GM18526 (cell line): ENCODE measurements around the gene ACAP3.

Experiments used
- POLR2A ChIP-seq: IDR thresholded peaks from 3 replicates; pipeline ENCODE4 v1.6.1; 2011; ENCODE audit not compliant: insufficient read length; ENCODE audit errors: extremely low read depth

The ACAP3 gene

DNA sequence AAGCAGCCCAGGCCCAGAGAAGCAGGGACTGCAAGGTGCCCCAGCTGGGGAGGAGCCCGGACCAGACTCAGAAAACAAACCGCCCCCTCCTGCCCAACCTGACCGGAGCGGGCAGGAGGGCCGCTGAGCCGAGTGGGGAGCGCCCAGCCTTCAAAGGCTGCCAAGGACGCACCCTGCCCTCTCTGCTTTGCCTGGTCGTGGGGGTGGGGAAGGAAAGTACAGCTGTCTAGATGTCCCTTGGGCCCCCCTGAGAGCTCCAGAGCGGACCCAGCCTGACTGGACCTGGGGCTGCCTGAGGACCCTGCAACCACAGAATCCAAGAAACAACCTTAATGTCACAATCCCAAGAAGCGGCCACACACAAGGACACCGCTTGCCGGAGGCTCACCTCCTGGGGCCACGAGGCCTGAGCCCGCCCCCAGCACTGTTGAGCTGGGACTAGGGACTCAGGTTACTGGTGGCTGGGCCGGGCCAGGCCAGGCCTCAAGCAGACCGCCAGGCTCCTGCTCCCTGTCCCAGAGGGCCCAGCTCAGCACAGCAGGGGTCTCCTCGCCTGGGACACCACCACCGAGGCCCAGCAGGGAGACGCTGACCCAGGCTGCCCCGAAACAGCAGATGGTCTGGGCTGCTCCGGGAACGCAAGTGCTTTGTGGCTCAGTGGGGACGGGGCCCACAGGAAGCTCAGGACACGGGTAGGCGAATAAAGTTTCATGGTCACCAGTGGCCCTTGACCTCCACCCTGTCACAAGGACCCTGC, 40.1 kb upstream of the ACAP3 start:
- no peak for TF ChIP-seq POLR2A

DNA sequence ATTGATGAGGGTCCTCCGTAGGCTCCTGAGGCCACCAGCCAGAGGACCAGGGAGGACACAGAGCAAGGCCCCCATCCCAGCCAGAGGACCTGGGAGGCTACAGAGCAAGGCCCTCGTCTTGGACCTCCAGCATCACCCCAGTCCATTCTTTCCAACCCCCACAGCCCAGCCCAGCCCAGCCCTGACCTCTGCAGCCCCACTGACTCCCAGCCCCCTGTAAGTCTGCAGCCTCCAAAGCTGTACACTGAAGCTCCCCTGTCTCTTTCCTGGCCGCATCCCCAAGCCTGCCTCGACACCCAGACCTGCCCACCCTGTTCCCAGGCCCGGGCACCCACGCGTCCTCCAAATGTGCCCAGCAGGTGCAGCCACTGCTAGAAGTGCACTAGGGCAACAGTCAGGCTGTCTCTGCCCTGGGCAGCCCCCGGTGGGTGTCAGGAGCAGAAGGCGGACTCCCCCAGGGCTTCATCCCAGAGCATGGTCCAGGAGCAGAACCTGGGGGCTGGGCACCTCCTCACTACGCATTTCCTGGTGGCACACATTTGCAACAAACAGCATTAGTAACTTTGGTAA, 39.4 kb upstream of the ACAP3 start:
- TF ChIP-seq POLR2A, result no peak

DNA sequence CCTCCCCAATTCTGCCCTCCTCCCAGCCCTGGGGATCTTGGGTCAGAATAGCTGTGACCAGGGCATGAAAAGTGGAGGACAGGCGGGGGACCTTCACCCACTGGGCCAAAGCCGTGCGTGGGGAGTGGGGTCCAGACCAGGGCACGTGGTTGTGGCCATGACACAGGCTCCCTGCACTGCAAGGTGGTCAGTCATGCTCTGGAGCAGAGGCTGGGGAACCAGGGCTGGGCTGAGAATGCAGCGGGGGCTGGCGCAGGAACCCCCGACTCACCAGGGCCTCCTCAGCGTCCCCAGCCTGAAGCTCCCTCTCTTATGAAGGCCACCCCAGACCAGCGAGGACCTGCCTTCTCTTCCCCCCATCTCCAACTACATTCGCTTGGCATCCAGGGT, 38.8 kb upstream of the ACAP3 start:
- TF ChIP-seq POLR2A, result no peak

DNA sequence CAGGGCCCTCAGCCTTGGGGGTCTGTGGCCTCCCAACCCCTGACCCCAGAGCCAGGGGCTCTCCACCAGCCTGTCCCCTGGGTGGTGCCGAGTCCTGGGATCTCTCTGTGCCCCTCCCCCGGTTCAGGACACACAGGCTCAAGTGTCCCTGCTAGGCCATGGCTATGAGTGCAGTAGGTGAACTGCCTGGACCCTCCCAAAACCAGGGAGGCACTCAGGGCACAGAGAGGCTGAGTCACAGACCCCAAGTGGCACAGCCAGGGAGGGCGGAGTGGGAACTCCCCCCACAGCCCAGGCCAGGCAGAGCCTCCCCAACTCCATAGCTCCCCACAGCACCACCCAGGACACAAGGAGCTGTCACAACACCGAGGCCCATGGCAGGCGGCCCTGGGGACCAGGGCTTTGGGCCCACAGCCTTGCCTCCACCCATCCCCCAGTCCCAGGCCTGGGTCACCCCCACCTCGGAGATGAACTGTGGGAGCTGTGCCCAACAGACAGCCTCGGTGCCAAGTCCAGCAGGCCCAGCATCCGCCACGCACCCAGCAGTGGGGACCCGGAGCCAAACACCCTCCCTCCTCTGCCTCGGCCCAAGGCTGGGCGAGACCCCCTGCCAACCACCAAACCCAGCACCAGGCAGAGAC, 38.2 kb upstream of the ACAP3 start:
- no peak for TF ChIP-seq POLR2A

DNA sequence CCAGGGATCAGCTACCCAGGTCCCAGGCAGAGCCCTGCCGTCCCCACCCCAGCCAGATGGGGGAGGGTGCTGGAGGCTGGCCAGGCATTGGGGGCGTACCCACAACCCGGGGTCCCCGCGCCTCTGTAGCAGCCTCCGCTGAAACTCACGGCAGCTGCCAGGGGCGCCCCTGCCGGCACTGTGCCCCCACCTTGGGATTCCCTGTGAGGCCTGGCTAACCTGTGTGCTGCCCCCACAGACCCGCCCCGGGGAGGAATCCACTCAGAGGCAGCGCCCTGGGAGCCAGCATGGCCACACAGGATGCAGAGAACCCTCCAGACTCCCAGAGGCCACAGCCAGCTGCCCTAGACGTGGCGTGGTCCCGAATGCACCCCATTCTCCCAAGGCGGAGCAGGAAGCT, 37.7 kb upstream of the ACAP3 start:
- TF ChIP-seq POLR2A, result no peak

DNA sequence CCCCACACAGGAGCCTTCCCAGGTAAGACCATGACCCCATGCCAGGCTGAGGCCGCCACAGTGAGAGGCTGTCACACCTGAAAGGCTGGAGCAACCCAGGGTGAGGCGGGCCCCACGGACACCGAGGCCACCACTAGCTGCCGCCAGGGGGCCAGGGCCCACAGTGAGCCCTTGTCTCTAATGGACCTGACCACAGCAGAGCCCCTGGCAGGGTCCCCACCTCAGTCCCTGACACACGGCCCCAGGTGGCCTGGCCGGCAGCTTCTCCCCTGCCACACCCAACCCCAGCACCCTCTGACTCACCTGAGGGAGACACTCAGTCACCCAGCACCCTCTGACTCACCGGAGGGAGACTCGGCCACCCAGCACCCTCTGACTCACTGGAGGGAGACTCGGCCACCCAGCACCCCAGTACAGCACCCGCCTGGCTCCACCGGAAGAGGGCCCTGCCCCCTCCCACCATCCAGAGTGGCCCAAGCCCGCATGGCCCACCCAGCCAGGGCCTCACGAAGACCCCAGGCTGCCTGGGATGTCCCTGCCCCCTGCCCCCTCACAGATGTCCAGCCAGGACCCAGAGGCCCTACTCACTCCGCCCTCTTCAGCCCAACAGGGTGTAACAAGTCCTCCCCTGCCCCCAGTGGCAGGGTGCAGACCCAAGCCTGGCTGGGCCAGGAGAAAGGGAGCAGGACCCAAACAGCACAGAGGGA, 37.1 kb upstream of the ACAP3 start:
- no peak for TF ChIP-seq POLR2A

DNA sequence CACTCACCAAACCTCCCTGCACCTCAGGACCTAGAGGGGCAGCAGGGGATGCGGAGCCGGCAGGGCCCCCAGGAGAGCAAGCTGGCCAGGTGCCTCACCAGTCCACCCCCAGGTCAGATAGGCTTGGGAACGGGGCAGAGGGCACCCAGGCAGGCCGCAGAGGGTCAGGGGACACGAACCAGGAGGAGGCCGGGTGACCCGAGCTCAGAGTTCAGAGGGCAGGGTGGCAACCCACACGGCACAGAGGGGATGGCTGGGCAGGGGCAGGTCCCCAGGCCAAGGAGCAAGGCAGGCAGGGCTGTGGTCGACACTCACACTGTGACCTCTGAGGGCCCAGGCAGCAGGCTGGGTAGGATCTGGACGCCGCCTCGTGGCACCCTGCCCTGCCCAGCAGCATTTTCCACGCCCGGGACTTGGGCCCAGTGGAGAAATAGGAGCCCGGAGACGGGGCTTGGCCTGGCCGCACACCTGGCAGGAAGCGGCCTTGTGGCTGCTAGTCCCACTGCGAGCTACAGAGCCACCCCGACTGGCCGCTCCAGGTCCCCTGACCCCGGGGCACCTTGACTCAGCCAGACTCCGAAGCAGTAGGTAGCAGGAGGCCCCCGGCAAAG, 36.2 kb upstream of the ACAP3 start:
- no peak for TF ChIP-seq POLR2A

DNA sequence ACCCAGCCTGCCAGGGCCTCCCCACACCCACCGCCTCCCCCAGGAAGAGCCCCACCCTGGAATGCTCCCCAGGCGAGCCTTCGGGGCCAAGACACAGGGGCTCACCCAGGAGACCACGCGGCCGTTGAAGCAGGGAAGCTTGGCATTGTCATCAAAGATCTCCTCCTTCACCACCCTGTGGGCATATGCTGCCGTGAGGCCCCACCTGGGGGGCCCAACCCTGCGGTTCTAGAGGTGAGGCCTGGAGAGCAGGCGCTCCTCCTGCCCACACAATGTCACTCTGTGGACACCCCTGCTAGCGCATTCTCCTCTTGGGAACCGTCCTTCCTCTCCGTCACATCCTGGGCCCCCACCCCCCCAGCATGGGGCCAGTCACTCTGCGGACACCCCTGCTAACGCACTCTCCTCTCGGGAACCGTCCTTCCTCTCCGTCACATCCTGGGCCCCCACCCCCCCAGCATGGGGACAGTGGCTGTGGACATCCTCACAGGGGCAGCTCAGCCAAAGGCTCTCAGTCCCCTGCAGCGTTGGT, 34.9 kb upstream of the ACAP3 start:
- TF ChIP-seq POLR2A, result no peak

DNA sequence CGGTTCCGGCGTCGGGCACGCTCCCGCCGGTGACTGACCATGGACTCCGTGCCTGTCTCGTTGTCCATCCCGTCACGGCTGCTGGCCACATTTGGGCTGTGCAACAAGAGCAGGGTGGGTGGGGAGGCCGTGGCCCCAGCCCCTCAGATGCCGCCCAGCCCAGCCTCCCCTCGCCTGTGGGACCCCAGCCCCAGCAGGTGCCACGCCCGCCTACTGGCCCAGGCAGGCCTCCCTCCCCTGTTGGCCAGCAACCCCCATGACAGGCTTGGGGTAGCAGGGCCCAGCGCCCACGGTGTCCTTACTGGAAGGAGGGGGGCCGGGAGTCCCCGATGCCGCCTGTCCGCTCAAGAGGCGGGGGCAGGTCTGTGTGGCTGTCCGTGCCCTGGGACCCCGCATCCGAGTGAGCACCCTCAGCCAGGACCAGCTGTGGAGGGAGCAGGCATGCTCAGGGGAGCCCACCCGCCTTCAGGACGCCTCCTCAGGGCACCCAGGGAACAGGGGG, 34.4 kb upstream of the ACAP3 start:
- TF ChIP-seq POLR2A, result no peak

DNA sequence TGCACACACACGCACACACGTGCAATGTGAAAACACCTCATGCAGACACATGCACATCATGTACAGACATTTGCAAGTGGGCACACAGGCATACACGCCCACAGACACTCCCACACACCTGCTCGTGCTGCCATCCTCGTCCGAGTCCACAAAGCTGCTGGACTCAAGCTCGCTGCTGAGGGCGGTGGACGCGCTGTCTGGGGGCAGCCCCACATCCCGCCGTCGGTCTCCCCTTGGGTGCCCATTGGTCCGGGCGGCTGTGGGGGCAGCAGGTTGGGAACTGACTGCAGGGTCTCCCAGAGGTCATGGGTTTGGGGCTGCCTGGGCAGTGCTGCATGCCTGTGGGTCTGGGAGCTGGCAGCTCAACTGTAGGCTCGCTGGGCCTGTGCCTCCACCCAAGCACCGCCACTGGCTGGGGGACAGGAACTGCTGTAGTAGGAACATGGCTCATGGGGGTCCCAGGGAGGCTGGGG, 33.9 kb upstream of the ACAP3 start:
- TF ChIP-seq POLR2A, result no peak

DNA sequence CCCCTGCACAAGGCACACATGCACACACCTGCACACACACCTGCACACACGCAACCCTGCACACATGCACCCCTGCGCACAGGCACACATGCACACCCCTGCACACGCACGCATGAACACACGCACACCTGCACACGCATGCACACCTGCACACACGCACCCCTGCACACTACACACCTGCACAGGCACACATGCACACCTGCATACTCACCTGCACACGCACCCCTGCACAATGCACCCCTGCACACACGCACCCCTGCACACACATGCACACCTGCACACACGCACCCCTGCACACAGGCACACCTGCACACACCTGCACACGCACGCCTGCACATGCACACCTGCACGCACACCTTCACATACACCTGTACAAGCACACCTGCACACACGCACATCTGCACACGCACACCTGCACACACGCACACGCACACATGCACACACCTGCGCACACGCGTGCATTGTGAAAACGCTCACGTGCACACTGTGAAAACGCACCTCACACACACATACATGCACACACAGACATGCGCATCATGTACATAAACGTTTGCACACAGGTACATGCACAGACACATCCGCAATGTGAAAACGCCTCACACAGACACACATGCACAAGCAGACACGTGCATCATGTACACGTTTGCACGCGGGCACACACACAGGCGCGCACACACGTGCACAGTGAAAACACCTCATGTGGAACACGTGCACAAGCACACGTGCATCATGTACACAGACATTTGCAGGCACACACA, 33.2 kb upstream of the ACAP3 start:
- no peak for TF ChIP-seq POLR2A

DNA sequence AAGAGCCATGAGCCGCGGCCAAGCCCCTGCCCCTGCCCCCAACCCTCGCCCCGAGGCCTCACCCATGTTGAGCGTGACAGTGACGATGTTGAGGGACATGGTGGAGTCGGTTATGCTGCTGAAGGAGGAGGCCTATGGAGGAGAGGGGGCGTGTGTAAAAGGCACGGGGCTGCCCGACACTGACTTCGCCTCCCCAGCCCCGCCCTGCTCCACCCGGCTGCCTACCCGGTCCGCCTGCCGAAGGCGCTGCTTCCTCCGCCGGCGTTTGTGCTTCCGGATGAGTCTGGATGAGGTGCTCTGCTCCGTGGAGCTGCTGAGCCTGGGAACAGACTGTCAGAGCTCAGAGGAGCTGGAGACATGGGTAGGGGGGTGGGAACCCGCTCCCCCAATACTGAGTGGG, 32.5 kb upstream of the ACAP3 start:
- TF ChIP-seq POLR2A, result no peak

DNA sequence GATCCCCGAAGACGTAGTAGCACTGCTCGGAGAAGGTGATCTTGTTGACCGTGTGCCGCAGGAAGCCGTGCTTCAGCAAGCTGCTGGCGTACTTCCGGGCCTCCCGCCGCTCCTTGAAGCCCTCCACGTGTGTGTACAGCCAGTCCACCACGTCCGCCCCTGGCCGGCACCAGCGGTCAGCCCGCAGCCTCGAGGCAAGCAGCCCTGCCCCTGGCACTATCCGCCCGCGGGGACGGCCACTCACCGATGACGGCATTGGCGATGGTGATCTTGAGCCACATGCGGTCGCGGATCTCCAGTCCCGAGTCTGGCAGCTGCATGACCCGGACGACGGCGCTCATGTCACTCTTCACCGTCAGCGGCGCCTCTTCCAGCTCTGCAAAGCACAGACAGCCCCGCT, 30.5 kb upstream of the ACAP3 start:
- no peak for TF ChIP-seq POLR2A

DNA sequence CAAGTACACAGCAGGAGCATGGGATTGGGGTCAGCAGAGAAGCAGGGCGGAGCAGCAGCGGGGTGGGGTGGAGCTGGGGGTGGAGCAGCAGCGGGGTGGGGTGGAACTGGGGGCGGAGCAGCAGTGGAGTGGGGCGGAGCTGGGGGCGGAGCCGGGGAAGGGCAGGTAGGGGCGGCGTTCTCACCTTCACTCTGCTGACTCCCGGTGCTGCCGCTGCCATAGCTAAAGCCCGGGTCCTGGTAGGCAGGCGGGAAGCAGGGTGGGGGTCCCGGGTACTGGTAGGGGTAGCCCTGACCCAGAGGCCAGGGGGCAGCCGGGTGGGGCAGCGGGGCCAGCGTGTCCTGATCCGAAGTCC, 30.0 kb upstream of the ACAP3 start:
- TF ChIP-seq POLR2A, result no peak
